Astrocyte (in vitro differentiated cells and primary cell): ENCODE measurements around the gene NTN1. TPM values are rescaled to one million over a fixed set of nuclear protein-coding genes. Genes with fewer than 3 reads are reported as not detected.

Experiments
- DNase-seq: peaks from one replicate; pipeline ENCODE4 v3.0.0-alpha.2; 2010; ENCODE audit warnings: low read depth
- FAIRE-seq: peaks from 2 replicates; lab custom pipeline; 2011; peaks lifted over from hg19 to GRCh38; lab: Jason Lieb, UNC
- H2AFZ ChIP-seq: 2 replicates; pipeline ENCODE4 v1.6.0; 2012; ENCODE audit warnings: low read depth, low read length, inconsistent platforms
- H3K27ac ChIP-seq: 2 replicates; pipeline ENCODE4 v1.5.1; 2011; ENCODE audit warnings: low read depth, low read length, inconsistent platforms
- H3K27me3 ChIP-seq: 2 replicates; pipeline ENCODE4 v1.6.0; 2011; ENCODE audit warnings: low read length, inconsistent platforms; ENCODE audit not compliant: insufficient read depth
- H3K36me3 ChIP-seq: 2 replicates; pipeline ENCODE4 v1.5.1; 2011; ENCODE audit warnings: low read length, inconsistent platforms; ENCODE audit not compliant: insufficient read depth
- H3K4me1 ChIP-seq: 2 replicates; pipeline ENCODE4 v1.5.1; 2011; ENCODE audit warnings: low read length, inconsistent platforms; ENCODE audit not compliant: insufficient read depth
- H3K4me2 ChIP-seq: 2 replicates; pipeline ENCODE4 v1.6.0; 2012; ENCODE audit warnings: low read length, inconsistent platforms
- H3K4me3 ChIP-seq: 2 replicates; pipeline ENCODE4 v1.5.1; 2011; ENCODE audit warnings: low read depth, mild to moderate bottlenecking, low read length, inconsistent platforms; ENCODE audit not compliant: insufficient read depth
- H3K79me2 ChIP-seq: 2 replicates; pipeline ENCODE4 v1.6.0; 2012; ENCODE audit warnings: mild to moderate bottlenecking, low read length, inconsistent platforms; ENCODE audit not compliant: insufficient read depth
- H3K9ac ChIP-seq: 2 replicates; pipeline ENCODE4 v1.6.0; 2012; ENCODE audit warnings: mild to moderate bottlenecking, low read length, inconsistent platforms
- H3K9me3 ChIP-seq: 2 replicates; pipeline ENCODE4 v1.5.1; 2012; ENCODE audit warnings: low read depth, mild to moderate bottlenecking, low read length, inconsistent platforms; ENCODE audit not compliant: insufficient read depth
- H4K20me1 ChIP-seq: 2 replicates; pipeline ENCODE4 v1.6.0; 2012; ENCODE audit warnings: low read length, inconsistent platforms; ENCODE audit not compliant: insufficient read depth
- H3K27ac Mint-ChIP-seq: one replicate; pipeline ENCODE4 v1.8.0; 2021; ENCODE audit warnings: mild to moderate bottlenecking, mixed read lengths; ENCODE audit not compliant: unreplicated experiment
- H3K27me3 Mint-ChIP-seq: one replicate; pipeline ENCODE4 v1.8.0; 2021; ENCODE audit warnings: low read depth, mixed read lengths; ENCODE audit not compliant: unreplicated experiment
- H3K36me3 Mint-ChIP-seq: one replicate; pipeline ENCODE4 v1.8.0; 2021; ENCODE audit warnings: low read depth, mixed read lengths; ENCODE audit not compliant: unreplicated experiment
- H3K4me1 Mint-ChIP-seq: one replicate; pipeline ENCODE4 v1.8.0; 2021; ENCODE audit warnings: low read depth, mixed read lengths; ENCODE audit not compliant: unreplicated experiment
- H3K4me3 Mint-ChIP-seq: one replicate; pipeline ENCODE4 v1.8.0; 2021; ENCODE audit warnings: mild to moderate bottlenecking, moderate library complexity, mixed read lengths; ENCODE audit not compliant: unreplicated experiment
- H3K9me3 Mint-ChIP-seq: one replicate; pipeline ENCODE4 v1.8.0; 2021; ENCODE audit warnings: mild to moderate bottlenecking, mixed read lengths; ENCODE audit not compliant: unreplicated experiment
- EZH2 ChIP-seq: IDR thresholded peaks from 2 replicates; pipeline ENCODE4 v1.6.1; 2012; ENCODE audit warnings: mild to moderate bottlenecking, low read length, inconsistent platforms; ENCODE audit not compliant: insufficient read depth
- total RNA-seq: library from RNA; stranded (reverse); gene quantifications from 2 replicates; pipeline ENCODE4 v1.2.1, GENCODE V29; 2021
- TF ChIP-seq, protein P1 (sequence below): IDR thresholded peaks from 2 replicates; pipeline ENCODE4 v1.5.1; 2011; ENCODE audit warnings: low read depth, mild to moderate bottlenecking, inconsistent platforms, low read length, moderate library complexity; ENCODE audit not compliant: insufficient read depth

NTN1 gene
- total RNA-seq, 1 donor from 2014 or later: 9.8 TPM

DNA sequence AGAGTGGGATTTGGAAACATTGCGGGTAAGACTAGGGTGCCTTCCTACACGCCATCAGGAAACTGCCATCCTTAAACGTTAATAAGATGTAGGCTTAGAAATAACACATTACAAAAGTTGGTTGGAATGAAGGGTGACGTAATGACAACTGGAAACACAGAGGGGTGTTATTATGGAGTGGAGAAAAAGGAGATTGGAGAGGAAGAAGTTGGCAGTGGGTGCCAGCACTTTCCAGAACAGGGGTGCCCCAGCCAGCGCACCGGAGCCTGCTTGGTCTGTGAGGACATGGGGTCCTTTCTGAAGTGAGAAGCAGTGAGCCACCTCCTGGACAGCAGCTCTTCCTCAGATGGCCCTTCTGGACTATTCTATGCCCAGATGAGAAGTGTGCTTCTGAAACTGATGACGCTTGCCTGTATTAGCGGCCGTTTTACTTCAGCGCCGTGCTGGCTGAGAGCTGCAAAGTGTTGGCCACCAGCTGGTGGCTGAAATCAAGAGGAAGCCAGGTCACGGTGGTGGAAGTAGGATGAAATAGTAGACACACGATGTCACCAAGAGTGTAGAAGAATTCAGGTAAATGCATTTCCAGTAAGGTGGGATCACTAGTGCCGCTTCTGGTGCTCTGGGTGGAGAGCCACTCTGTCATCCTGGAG, 244.8 kb downstream of the NTN1 start:
- no peaks in the 10 kb centered on the region for H3K27me3 Mint-ChIP-seq
- peak overlapping the region; percentile 41 for H3K4me2 ChIP-seq

DNA sequence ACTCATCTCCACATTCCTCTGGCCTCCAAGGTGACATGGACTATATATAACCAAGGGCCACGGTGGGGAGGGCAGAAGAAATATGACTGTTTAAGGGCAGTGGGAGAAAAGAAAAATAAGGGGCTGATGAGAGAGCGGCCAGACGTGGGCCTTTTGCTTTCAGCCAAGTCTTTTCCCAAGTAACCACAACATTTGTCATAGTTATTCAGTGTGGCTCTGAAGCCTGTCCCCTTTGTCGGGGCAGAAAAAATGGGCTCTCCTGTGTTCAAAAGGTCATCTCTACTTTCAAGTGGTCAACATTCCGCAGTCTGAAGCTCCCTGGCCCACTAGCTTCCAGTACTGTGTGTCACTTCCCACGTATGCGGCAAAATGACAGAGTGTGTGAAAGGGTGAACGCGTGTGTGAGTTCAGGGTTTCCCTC, 245.4 kb downstream of the NTN1 start:
- TF ChIP-seq, protein P1, sequence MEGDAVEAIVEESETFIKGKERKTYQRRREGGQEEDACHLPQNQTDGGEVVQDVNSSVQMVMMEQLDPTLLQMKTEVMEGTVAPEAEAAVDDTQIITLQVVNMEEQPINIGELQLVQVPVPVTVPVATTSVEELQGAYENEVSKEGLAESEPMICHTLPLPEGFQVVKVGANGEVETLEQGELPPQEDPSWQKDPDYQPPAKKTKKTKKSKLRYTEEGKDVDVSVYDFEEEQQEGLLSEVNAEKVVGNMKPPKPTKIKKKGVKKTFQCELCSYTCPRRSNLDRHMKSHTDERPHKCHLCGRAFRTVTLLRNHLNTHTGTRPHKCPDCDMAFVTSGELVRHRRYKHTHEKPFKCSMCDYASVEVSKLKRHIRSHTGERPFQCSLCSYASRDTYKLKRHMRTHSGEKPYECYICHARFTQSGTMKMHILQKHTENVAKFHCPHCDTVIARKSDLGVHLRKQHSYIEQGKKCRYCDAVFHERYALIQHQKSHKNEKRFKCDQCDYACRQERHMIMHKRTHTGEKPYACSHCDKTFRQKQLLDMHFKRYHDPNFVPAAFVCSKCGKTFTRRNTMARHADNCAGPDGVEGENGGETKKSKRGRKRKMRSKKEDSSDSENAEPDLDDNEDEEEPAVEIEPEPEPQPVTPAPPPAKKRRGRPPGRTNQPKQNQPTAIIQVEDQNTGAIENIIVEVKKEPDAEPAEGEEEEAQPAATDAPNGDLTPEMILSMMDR: no peak
- no peak for TF ChIP-seq EZH2
- H3K4me2 ChIP-seq: peak overlapping the region; percentile 41

More for the DNA sequence above, 244.8 kb downstream of the NTN1 start:
- H3K9me3 ChIP-seq: no peaks in the 10 kb centered on the region
- DNase-seq (peak; percentile 33), FAIRE-seq (no peak)
- H3K4me3 ChIP-seq: no peak overlapping the region
- no peaks in the 10 kb centered on the region for H4K20me1 ChIP-seq
- peaks cover 21% of the 10 kb centered on the region for H3K4me1 Mint-ChIP-seq
- peak overlapping the region; percentile 6 for H3K27ac ChIP-seq
- H3K9me3 Mint-ChIP-seq: no peaks in the 10 kb centered on the region
- H3K27me3 ChIP-seq: no peaks in the 10 kb centered on the region
- H3K4me1 ChIP-seq: peaks cover 7% of the 10 kb centered on the region
- H3K27ac Mint-ChIP-seq: peak overlapping the region; percentile 81
- H3K9ac ChIP-seq: no peak overlapping the region
- no peak overlapping the region for H2AFZ ChIP-seq
- no peak for TF ChIP-seq EZH2
- TF ChIP-seq, protein P1: no peak
- no peaks in the 10 kb centered on the region for H3K36me3 ChIP-seq
- H3K4me3 Mint-ChIP-seq: no peak overlapping the region
- H3K36me3 Mint-ChIP-seq: peaks cover 4% of the 10 kb centered on the region
- no peaks in the 10 kb centered on the region for H3K79me2 ChIP-seq

DNA sequence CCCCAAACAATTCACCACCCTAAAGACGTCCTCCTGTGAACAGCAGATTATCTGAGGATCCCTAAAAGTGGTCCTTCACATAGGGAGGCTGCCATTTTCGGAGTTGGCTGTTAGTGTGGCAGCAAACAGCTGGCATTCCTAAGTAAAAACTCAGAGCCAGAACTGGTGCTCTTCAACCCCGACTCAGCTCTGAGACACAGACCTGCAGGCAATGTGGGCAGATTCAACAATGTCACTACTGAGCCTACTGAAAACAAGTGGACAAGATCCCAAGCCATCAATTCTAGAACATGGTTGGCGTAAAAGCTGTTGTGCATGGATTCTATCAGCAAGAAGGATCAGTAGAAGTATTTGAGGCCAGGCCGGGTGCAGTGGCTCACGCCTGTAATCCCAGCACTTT, 247.2 kb downstream of the NTN1 start:
- no peaks in the 10 kb centered on the region for H3K9me3 ChIP-seq
- H4K20me1 ChIP-seq: no peaks in the 10 kb centered on the region
- peaks cover 7% of the 10 kb centered on the region for H3K4me1 ChIP-seq
- H3K4me3 ChIP-seq: no peak overlapping the region
- TF ChIP-seq, protein P1: no peak
- no peak for TF ChIP-seq EZH2
- H3K27ac ChIP-seq: no peak overlapping the region
- Mint-ChIP-seq H3K36me3 (peaks cover 8% of the 10 kb centered on the region), H3K4me3 (no peak overlapping the region), H3K27ac (no peak overlapping the region), H3K4me1 (peaks cover 21% of the 10 kb centered on the region), H3K27me3 (no peaks in the 10 kb centered on the region), H3K9me3 (no peaks in the 10 kb centered on the region)
- no peaks in the 10 kb centered on the region for H3K36me3 ChIP-seq
- H3K27me3 ChIP-seq: no peaks in the 10 kb centered on the region
- FAIRE-seq (no peak), DNase-seq (no peak)
- H2AFZ ChIP-seq: no peak overlapping the region
- no peak overlapping the region for H3K4me2 ChIP-seq
- H3K9ac ChIP-seq: no peak overlapping the region
- H3K79me2 ChIP-seq: no peaks in the 10 kb centered on the region

More for the DNA sequence above, 245.4 kb downstream of the NTN1 start:
- Histone ChIP-seq H3K4me3 (no peak overlapping the region), H3K36me3 (no peaks in the 10 kb centered on the region), H3K9ac (no peak overlapping the region), H3K79me2 (no peaks in the 10 kb centered on the region), H4K20me1 (no peaks in the 10 kb centered on the region), H2AFZ (no peak overlapping the region), H3K9me3 (no peaks in the 10 kb centered on the region), H3K4me1 (peaks cover 7% of the 10 kb centered on the region), H3K27me3 (no peaks in the 10 kb centered on the region), H3K27ac (peak overlapping the region; percentile 6)
- Mint-ChIP-seq H3K27ac (peak overlapping the region; percentile 81), H3K4me1 (peaks cover 21% of the 10 kb centered on the region), H3K4me3 (no peak overlapping the region), H3K27me3 (no peaks in the 10 kb centered on the region), H3K36me3 (peaks cover 4% of the 10 kb centered on the region), H3K9me3 (no peaks in the 10 kb centered on the region)
- no peak for FAIRE-seq
- peak; percentile 91 for DNase-seq
